NCI-H1105 (cell line): ENCODE data around the gene FNDC3B.

Experiments
- DNase-seq: peaks from one replicate; lab custom pipeline; 2025; lab: John Stamatoyannopoulos, UW

The FNDC3B gene

GRCh38 chr3:172286548-172287148 is 247.3 kb downstream of the FNDC3B start:
- no peak for DNase-seq

GRCh38 chr3:172287937-172288477 is 248.6 kb downstream of the FNDC3B start:
- DNase-seq = no peak

- no peak for DNase-seq
These were observed 249.3 kb downstream of the FNDC3B start for GRCh38 chr3:172288651-172289050.

- no peak for DNase-seq
These were observed 250.2 kb downstream of the FNDC3B start for GRCh38 chr3:172289583-172289982.

- no peak for DNase-seq
These were observed 251.1 kb downstream of the FNDC3B start for GRCh38 chr3:172290457-172290856.

- no peak for DNase-seq
These were observed 252.3 kb downstream of the FNDC3B start for GRCh38 chr3:172291650-172292049.

GRCh38 chr3:172292422-172292821 is 253.0 kb downstream of the FNDC3B start:
- no peak for DNase-seq

GRCh38 chr3:172293093-172293492 is 253.7 kb downstream of the FNDC3B start:
- no peak for DNase-seq

GRCh38 chr3:172294223-172294806 is 254.9 kb downstream of the FNDC3B start:
- no peak for DNase-seq

- no peak for DNase-seq
These were observed 257.0 kb downstream of the FNDC3B start for GRCh38 chr3:172296248-172296974.

- no peak for DNase-seq
These were observed 257.6 kb downstream of the FNDC3B start for GRCh38 chr3:172296975-172297332.

GRCh38 chr3:172298247-172298646 is 258.9 kb downstream of the FNDC3B start:
- no peak for DNase-seq

- no peak for DNase-seq
These were observed 260.8 kb downstream of the FNDC3B start for GRCh38 chr3:172300187-172300586.

GRCh38 chr3:172300862-172301261 is 261.5 kb downstream of the FNDC3B start:
- no peak for DNase-seq

- DNase-seq = no peak
These were observed 262.8 kb downstream of the FNDC3B start for GRCh38 chr3:172302203-172302602.

- DNase-seq = no peak
These were observed 263.8 kb downstream of the FNDC3B start for GRCh38 chr3:172303181-172303580.

GRCh38 chr3:172303941-172304558 is 264.7 kb downstream of the FNDC3B start:
- no peak for DNase-seq

- DNase-seq = no peak
These were observed 266.2 kb downstream of the FNDC3B start for GRCh38 chr3:172305552-172305951.

- no peak for DNase-seq
These were observed 266.6 kb downstream of the FNDC3B start for GRCh38 chr3:172305974-172306373.

- no peak for DNase-seq
These were observed 267.8 kb downstream of the FNDC3B start for GRCh38 chr3:172307141-172307560.

- DNase-seq = no peak
These were observed 269.7 kb downstream of the FNDC3B start for GRCh38 chr3:172309059-172309458.

GRCh38 chr3:172309741-172310427 is 270.5 kb downstream of the FNDC3B start:
- DNase-seq = no peak
